ENCODE measurements around the gene USP24. TPM values are rescaled to one million over a fixed set of nuclear protein-coding genes. Genes with fewer than 3 reads are reported as not detected.

USP24 gene
- polyA plus RNA-seq, 1 donor (not counting 4 experiments of a cell fraction or from before 2014, with no cell fraction given) = 22.5 TPM

- Histone ChIP-seq H3K9me3 (ENCODE audit: control insufficient read depth, low read depth, low read length) (no peaks in the 10 kb centered on the region), H2AFZ (ENCODE audit: control insufficient read depth, low read length) (no peak overlapping the region), H3K27ac (ENCODE audit: control insufficient read depth, insufficient read depth, low read length) (no peak overlapping the region), H3K79me2 (ENCODE audit: control insufficient read depth, insufficient read depth, low read length) (peaks cover 33% of the 10 kb centered on the region), H3K36me3 (ENCODE audit: control insufficient read depth in 2 of 2, extremely low read depth in 1 of 2, insufficient read depth in 2 of 2, low read length in 2 of 2) (no peaks in the 10 kb centered on the region), H4K20me1 (ENCODE audit: control insufficient read depth, extremely low read depth, insufficient read depth, low read length) (peaks cover 3% of the 10 kb centered on the region), H3K9ac (ENCODE audit: control insufficient read depth, extremely low read depth, insufficient read depth, low read length) (no peak overlapping the region), H3K9me1 (ENCODE audit: control insufficient read depth, extremely low read depth, insufficient read depth, low read length) (peaks cover under 1% of the 10 kb centered on the region), H3K27me3 (ENCODE audit: control insufficient read depth, extremely low read depth, insufficient read depth, low read length) (no peaks in the 10 kb centered on the region), H3K4me1 (ENCODE audit: control insufficient read depth, extremely low read depth, insufficient read depth, low read length) (peaks cover 15% of the 10 kb centered on the region), H3K4me3 (ENCODE audit: control insufficient read depth in 2 of 3, extremely low read depth in 1 of 3, insufficient read depth in 2 of 3, low read depth in 1 of 3, low read length in 3 of 3) (no peak overlapping the region), H3K4me2 (ENCODE audit: control insufficient read depth, extremely low read depth, insufficient read depth, low read depth, low read length) (no peak overlapping the region)
- FAIRE-seq = no peak
- no peak for DNase-seq (ENCODE audit: low read depth, low spot score)
- no peak for TF ChIP-seq CTCF (optimal IDR thresholded peaks at IDR 0.05 in 1 of 3, IDR thresholded peaks at IDR 0.05 in 1 of 3, conservative IDR thresholded peaks at IDR 0.05 in 1 of 3; ENCODE audit: extremely low read depth in 1 of 3, insufficient read depth in 2 of 3, low read length in 3 of 3)
- TF ChIP-seq EZH2 (IDR thresholded peaks at IDR 0.05; ENCODE audit: low read length) = no peak
- dilution Hi-C loops (cut with MboI; ENCODE audit: extremely low pct_ligation_motif_present, low sequenced_read_pairs) = no loop called here
Measured at GRCh38 chr1:55217226-55217986, 2.2 kb upstream of the USP24 start.

DNA sequence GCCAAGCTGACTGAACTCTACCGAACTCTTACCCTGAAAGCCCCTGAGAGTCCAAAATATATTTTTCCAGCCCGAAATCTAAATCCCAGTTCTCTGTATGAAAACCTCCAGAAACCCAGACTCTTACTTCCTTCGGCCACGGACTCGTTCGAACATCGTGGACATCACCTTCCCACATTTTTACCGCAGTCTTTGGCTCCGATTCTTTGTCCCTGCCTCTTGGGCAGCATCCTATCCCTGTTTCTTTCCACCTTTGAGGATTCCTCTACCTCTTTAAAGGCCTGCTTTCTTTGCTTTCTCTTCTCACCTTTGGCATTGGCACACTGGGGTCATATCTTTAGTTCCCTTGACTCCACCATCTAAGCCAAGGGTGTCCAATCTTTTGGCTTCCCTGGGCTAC is 932 bp upstream of the USP24 start:
- Histone ChIP-seq H3K4me2 (ENCODE audit: control insufficient read depth, extremely low read depth, insufficient read depth, low read depth, low read length) (peak overlapping the region; percentile 98), H3K27ac (ENCODE audit: control insufficient read depth, insufficient read depth, low read length) (peak overlapping the region; percentile 88), H3K36me3 (ENCODE audit: control insufficient read depth in 2 of 2, extremely low read depth in 1 of 2, insufficient read depth in 2 of 2, low read length in 2 of 2) (no peaks in the 10 kb centered on the region), H3K27me3 (ENCODE audit: control insufficient read depth, extremely low read depth, insufficient read depth, low read length) (no peaks in the 10 kb centered on the region), H3K9ac (ENCODE audit: control insufficient read depth, extremely low read depth, insufficient read depth, low read length) (peak overlapping the region; percentile 93), H3K9me3 (ENCODE audit: control insufficient read depth, low read depth, low read length) (no peaks in the 10 kb centered on the region), H3K4me3 (ENCODE audit: control insufficient read depth in 2 of 3, extremely low read depth in 1 of 3, insufficient read depth in 2 of 3, low read depth in 1 of 3, low read length in 3 of 3) (peak overlapping the region; percentile 71 to 79 (median 74)), H3K9me1 (ENCODE audit: control insufficient read depth, extremely low read depth, insufficient read depth, low read length) (peaks cover 4% of the 10 kb centered on the region), H4K20me1 (ENCODE audit: control insufficient read depth, extremely low read depth, insufficient read depth, low read length) (peaks cover 6% of the 10 kb centered on the region), H2AFZ (ENCODE audit: control insufficient read depth, low read length) (peak overlapping the region; percentile 95), H3K4me1 (ENCODE audit: control insufficient read depth, extremely low read depth, insufficient read depth, low read length) (peaks cover 26% of the 10 kb centered on the region), H3K79me2 (ENCODE audit: control insufficient read depth, insufficient read depth, low read length) (peaks cover 46% of the 10 kb centered on the region)
- TF ChIP-seq EZH2 (IDR thresholded peaks at IDR 0.05; ENCODE audit: low read length) (no peak), CTCF (optimal IDR thresholded peaks at IDR 0.05 in 1 of 3, IDR thresholded peaks at IDR 0.05 in 1 of 3, conservative IDR thresholded peaks at IDR 0.05 in 1 of 3; ENCODE audit: extremely low read depth in 1 of 3, insufficient read depth in 2 of 3, low read length in 3 of 3) (no peak)
- DNase-seq (ENCODE audit: low read depth, low spot score) = no peak
- dilution Hi-C loops (cut with MboI; ENCODE audit: extremely low pct_ligation_motif_present, low sequenced_read_pairs) = no loop called here
- no peak for FAIRE-seq

Measured in keratinocyte (primary cell).